Skin epidermis (tissue), 12 donors: Measurements from ENCODE around the gene ITGB5.

Experiments
- H3K27ac ChIP-seq, 21 experiments: fragments of 200-600 bp; sonication (generic) in 11 of 21; one replicate each; pipeline ENCODE4 v1.5.0; 2020; ENCODE audit warnings: mild to moderate bottlenecking in 3 of 21, inconsistent platforms in 2 of 21, moderate library complexity in 2 of 21
- H3K4me3 ChIP-seq, 7 experiments: fragments of 200-600 bp; sonication (generic) in 2 of 7; one replicate each; pipeline ENCODE4 v1.5.0; 2020; ENCODE audit warnings: inconsistent platforms in 2 of 7, mild to moderate bottlenecking in 2 of 7, moderate library complexity in 1 of 7

ITGB5 gene

GRCh38 chr3:124903896-124904834, 17.0 kb upstream of the ITGB5 start:
- H3K27ac ChIP-seq: no peak overlapping the region
- H3K4me3 ChIP-seq: no peak overlapping the region

DNA sequence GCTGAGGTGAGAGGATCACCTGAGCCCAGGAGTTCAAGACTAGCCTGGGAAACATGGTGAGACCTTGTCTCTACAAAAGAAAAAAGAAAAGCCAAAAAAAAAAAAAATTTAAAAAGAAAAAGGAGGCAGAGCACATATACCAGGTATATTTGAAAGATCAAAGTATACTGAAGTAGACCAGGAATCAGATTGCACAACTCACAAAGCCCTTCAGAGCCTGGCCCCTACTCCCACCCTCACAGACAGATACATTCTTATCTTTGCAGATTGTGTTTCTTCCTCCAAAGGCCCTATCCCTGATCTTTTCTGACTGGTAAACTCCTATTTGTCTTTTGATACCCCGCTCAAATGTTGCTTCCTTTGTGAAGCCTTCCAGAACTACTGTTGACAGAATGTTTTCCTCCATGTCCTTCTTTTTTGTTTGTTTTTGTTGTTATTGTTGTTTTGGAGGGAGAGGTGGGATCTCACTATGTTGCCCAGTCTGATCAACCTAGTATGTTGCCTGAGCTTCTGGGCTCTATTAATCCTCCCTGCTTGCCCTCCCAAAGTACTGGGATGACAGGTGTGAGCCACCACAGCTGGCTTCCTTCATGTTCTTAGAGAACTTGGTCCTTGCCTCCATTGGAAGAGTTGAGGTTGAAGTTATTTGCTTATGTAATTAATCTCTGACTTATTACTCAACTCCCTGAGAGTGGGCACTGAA, 9.8 kb upstream of the ITGB5 start:
- peak overlapping the region in 1 of 21 experiments; percentile 25 for H3K27ac ChIP-seq
- H3K4me3 ChIP-seq: no peak overlapping the region

- Histone ChIP-seq H3K27ac (peak overlapping the region in 6 of 21 experiments; percentile 9 to 69 (median 39)), H3K4me3 (no peak overlapping the region)
These were observed 8.6 kb upstream of the ITGB5 start for GRCh38 chr3:124895756-124896155.

GRCh38 chr3:124893526-124893925, 6.4 kb upstream of the ITGB5 start:
- Histone ChIP-seq H3K4me3 (no peak overlapping the region), H3K27ac (no peak overlapping the region)

DNA sequence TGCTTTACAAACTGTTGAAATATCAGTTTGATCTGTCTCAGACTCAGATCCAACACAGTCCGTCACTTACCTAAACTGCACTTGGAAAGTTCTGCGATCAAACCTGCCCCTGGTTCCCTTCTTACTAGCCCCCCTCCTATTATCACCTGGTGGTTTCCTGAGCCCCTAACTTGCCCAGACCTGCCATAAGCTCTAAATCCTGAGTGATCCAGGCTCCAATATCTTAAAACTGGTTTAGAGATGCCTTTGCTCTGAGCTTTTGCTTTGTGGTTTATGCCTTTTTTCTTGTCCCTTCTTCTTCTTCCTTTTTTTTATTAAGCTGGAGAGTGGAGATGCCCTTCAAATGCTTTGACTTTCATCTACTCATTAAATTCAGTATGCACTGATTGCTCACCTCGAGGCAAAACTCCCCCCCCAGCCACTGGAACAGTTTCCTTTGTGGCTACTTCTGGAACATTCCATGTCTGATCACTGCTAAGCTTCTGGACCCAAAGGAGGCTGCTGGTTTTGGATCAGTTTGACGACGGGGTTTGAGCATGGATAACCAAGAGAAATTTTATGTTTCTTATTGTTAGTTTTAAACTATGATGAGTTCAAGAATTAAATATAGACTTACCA, 3.5 kb upstream of the ITGB5 start:
- H3K4me3 ChIP-seq: no peak overlapping the region
- peak overlapping the region in 1 of 21 experiments; percentile 5 for H3K27ac ChIP-seq

GRCh38 chr3:124888482-124889441, 1.6 kb upstream of the ITGB5 start:
- Histone ChIP-seq H3K4me3 (no peak overlapping the region), H3K27ac (no peak overlapping the region)

DNA sequence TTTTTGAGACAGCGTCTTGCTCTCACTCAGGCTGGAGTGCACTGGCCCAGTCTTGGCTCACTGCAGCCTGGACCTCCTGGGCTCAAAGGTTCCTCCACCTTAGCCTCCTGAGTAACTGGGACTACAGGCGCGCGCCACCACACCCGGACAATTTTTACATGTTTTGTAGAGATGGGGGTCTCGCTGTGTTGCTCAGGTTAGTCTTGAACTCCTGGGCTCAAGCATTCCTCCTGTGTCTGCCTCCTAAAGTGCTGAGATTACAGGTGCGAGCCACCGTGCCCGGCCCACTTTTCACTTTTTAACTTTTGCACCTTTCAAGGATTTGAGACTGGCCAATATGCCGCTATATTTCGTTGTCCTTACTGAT, 750 bp upstream of the ITGB5 start:
- peak overlapping the region in 10 of 21 experiments; percentile 81 to 97 (median 90) for H3K27ac ChIP-seq
- peak overlapping the region; percentile 53 to 74 (median 64) for H3K4me3 ChIP-seq

- H3K27ac ChIP-seq: peak overlapping the region; percentile 31 to 97 (median 89)
- peak overlapping the region; percentile 53 to 74 (median 64) for H3K4me3 ChIP-seq
These were observed 753 bp downstream of the ITGB5 start for GRCh38 chr3:124886168-124887056.

- H3K27ac ChIP-seq: peak overlapping the region in 20 of 21 experiments; percentile 76 to 97 (median 90)
These were observed 1.5 kb downstream of the ITGB5 start for GRCh38 chr3:124885466-124886167.

GRCh38 chr3:124884474-124885101, 2.6 kb downstream of the ITGB5 start:
- peak overlapping the region in 6 of 21 experiments; percentile 9 to 96 (median 74) for H3K27ac ChIP-seq

More at GRCh38 chr3:124885466-124886167, 1.5 kb downstream of the ITGB5 start:
- peak overlapping the region; percentile 53 to 74 (median 64) for H3K4me3 ChIP-seq

DNA sequence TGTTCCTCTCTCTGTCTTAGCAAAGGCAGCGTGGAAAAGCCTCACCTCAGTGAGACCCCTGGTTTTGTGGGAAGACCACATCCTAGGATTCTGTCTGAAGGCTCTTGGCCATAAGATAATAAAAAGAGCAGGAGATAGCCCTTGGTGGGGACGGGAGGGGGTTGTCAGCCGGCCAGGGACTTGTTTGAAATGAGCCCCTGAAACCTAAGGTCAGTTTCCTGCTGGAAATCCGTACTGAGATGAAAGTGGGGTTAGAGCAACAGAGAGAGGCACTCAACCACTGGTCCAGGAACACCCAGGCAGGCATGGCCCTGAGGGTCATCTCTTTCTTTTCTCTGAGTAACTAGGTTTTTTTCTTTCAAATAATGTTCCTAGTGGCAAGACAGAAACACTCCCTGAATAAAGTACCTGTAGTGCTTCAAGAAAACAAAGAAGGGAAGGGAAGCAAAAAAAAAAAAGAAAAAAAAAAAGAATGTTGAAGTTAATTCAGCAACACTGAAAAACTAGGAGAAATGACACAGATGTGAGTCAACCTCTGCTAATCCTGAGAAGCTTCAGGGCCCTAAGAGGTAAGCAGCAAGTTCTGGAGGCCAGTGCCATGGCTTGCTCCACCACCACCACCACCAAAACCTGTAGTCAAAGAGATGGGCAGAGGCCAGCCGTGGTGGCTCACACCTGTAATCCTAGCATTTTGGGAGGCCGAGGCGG, 3.2 kb downstream of the ITGB5 start:
- H3K27ac ChIP-seq: peak overlapping the region in 5 of 21 experiments; percentile 3 to 96 (median 9)
- H3K4me3 ChIP-seq: no peak overlapping the region

More at GRCh38 chr3:124884474-124885101, 2.6 kb downstream of the ITGB5 start:
- H3K4me3 ChIP-seq: no peak overlapping the region

GRCh38 chr3:124882816-124883747, 4.1 kb downstream of the ITGB5 start:
- Histone ChIP-seq H3K4me3 (no peak overlapping the region), H3K27ac (peak overlapping the region in 9 of 21 experiments; percentile 3 to 96 (median 28))

DNA sequence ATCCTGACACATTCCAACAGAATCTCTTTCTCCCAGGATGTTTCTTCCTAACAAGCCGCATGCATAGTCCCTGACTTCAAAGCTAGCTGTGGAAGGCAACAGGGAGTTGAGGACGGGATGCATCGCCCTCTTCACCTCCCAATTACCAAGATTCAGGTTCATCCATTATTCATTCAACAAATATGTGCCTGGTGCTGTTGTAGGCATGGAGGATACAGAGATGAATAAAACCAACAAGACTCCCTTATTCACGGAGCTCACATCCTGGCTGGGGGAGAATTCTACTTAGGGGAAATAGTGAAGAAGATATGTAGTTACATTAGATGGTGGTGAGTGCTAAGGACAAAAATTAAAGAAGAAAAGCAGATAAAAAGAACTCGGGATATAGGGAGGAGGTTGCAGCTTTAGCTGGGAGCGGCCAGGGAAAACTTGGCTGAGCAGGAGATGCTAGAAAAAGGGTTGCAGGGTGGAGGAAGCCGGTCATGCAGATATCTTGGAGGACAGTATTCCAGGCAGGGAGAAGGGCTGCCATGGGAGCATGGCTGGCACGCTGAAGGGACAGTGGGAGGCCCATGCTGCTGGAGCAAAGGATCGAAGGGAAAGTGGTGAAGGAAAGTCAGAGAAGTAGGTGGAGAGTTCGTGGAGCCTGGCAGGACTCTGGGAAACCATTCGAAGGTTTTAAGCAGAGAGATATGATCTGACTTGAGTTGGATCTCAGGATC, 5.0 kb downstream of the ITGB5 start:
- no peak overlapping the region for H3K4me3 ChIP-seq
- H3K27ac ChIP-seq: peak overlapping the region in 8 of 21 experiments; percentile 17 to 74 (median 40)

DNA sequence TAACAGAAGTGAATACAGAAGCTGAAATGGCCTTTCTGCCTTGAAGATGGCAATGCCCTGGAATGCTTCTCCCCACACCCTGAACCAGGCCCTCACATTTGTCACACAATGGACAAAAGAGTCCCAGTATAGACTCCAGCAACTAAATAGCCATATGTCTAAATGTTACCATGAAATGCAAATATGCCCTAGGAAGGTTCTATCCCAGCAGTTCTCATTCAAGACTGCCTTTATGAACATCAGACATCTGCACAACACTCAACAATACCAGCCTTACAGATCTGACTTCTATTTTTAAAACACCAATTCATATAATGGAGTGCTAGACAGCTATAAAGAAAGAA, 7.9 kb downstream of the ITGB5 start:
- Histone ChIP-seq H3K27ac (peak overlapping the region in 19 of 21 experiments; percentile 17 to 75 (median 55)), H3K4me3 (no peak overlapping the region)
